Pancreas (tissue), 10 donors: ENCODE data around the gene GJD2. TPM values are rescaled to one million over a fixed set of nuclear protein-coding genes. Genes with fewer than 3 reads are reported as not detected.

Experiments
- ATAC-seq, 4 donors: fragments of 200-7000 bp; cut with Tn5 transposase; one replicate each; pipeline versions ENCODE4 v1.8.0 to v1.9.1; 2020; ENCODE audit warnings: mild to moderate bottlenecking in 4 of 4, moderate library complexity in 4 of 4
- DNase-seq, 6 donors: peaks; one replicate each; pipeline ENCODE4 v3.0.0-alpha.2; 2020
- FAIRE-seq: peaks from 2 replicates; lab custom pipeline; 2012; peaks lifted over from hg19 to GRCh38; lab: Jason Lieb, UNC
- H3K27ac ChIP-seq, 4 donors: fragments of 200-600 bp; sonication (generic); 1 replicate in 3 of 4; 2 replicates in 1 of 4; pipeline versions ENCODE4 v1.5.0 to v1.8.0; 2020
- H3K27me3 ChIP-seq, 4 donors: fragments of 200-600 bp; one replicate each; pipeline ENCODE4 v1.8.0; 2021
- H3K36me3 ChIP-seq, 3 donors: fragments of 200-600 bp; sonication (generic) in 1 of 3; one replicate each; pipeline versions ENCODE4 v1.5.0 to v1.8.0; 2020 to 2021
- H3K4me1 ChIP-seq, 3 donors: fragments of 200-600 bp; one replicate each; pipeline ENCODE4 v1.8.0; 2021
- H3K4me3 ChIP-seq, 4 donors: fragments of 200-600 bp; sonication (generic) in 2 of 4; one replicate each; pipeline versions ENCODE4 v1.5.0 to v1.8.0; 2020 to 2021
- H3K9me3 ChIP-seq, 4 donors: fragments of 200-600 bp; one replicate each; pipeline ENCODE4 v1.8.0; 2021
- CTCF ChIP-seq, 4 donors: fragments of 200-600 bp; sonication (generic) in 3 of 4; IDR thresholded peaks; one replicate each; pipeline versions ENCODE4 v1.5.0 to v1.8.0; 2021; ENCODE audit warnings: antibody characterized with exemption in 4 of 4
- WGBS, 2 donors: extraction: QIAGEN DNeasy Blood & Tissue Kit; methylation state at CpG; one replicate each; pipeline ENCODE4 v1.1.7; 2013; 5-methylcytosine and 5-hydroxymethylcytosine counted together
- intact Hi-C, 3 donors: fragments of 100-400 bp; cut with DNase I; formaldehyde crosslinking; loops; one replicate each; pipeline versions ENCODE4 v1.11.1 to v1.14.2; 2022
- polyA plus RNA-seq, 2 donors: library from polyadenylated mRNA; stranded (reverse); fragments of 200-250 nt; gene quantifications; one replicate each; pipeline ENCODE4 v1.2.3, GENCODE V29; 2013
- total RNA-seq, 6 donors: library from RNA; stranded (reverse); fragmentation: NEBNext Ultra II Directional in 4 of 6; extraction: Animal tissue kit (Norgen Biotek cat#: 25700) in 4 of 6; gene quantifications; one replicate each; pipeline versions ENCODE4 v1.2.1 to v1.2.4, GENCODE V29; 2021 to 2023
- donor health status: healthy with polysubstance abuse.
- donor health status: DM: no; HTN: no; CAD: no; lungs with moderate emphysema.
- donor health status: DM: no; HTN: no; CAD: no.
- donor health status: control.
- donor health status: control.
- donor health status: Bipolar disorder and iron deficiency.
- donor health status: DM: yes; HTN: yes; CAD: no.
- donor health status: DM: no; HTN: no; CAD: no.
- donor health status: DM: no; HTN: no; CAD: no.
- donor health status: DM: yes; HTN: yes; CAD: no.

GJD2 gene
- total and polyA plus RNA-seq, 8 donors: 0.88 to 25.5 (median 3.0) TPM

- Histone ChIP-seq H3K9me3 (no peaks in the 10 kb centered on the region), H3K27ac (no peak overlapping the region), H3K4me3 (no peak overlapping the region), H3K36me3 (no peaks in the 10 kb centered on the region), H3K27me3 (no peaks in the 10 kb centered on the region), H3K4me1 (no peaks in the 10 kb centered on the region)
- FAIRE-seq (no peak), ATAC-seq (no peak), DNase-seq (no peak)
- TF ChIP-seq CTCF (IDR thresholded peaks at IDR 0.05): no peak
- intact Hi-C loops: no loop called here
Observed at GRCh38 chr15:34768530-34768929, 13.7 kb upstream of the GJD2 start.

GRCh38 chr15:34765741-34766140 is 10.9 kb upstream of the GJD2 start:
- ATAC-seq (no peak), FAIRE-seq (no peak)

GRCh38 chr15:34760909-34761308 is 6.1 kb upstream of the GJD2 start:
- WGBS, 2 donors: 39 to 68% methylated on average over 3 of the region's 3 CpGs
- Histone ChIP-seq H3K4me1 (no peaks in the 10 kb centered on the region), H3K27me3 (peaks cover 0 to 7% (median 0%) of the 10 kb centered on the region in 4 donors), H3K36me3 (no peaks in the 10 kb centered on the region), H3K9me3 (no peaks in the 10 kb centered on the region), H3K27ac (no peak overlapping the region), H3K4me3 (no peak overlapping the region)
- no peak for TF ChIP-seq CTCF (IDR thresholded peaks at IDR 0.05)
- ATAC-seq (no peak), FAIRE-seq (no peak), DNase-seq (no peak)
- intact Hi-C loops: no loop called here

More at GRCh38 chr15:34765741-34766140, 10.9 kb upstream of the GJD2 start:
- Histone ChIP-seq H3K9me3 (no peaks in the 10 kb centered on the region), H3K4me1 (no peaks in the 10 kb centered on the region), H3K27me3 (no peaks in the 10 kb centered on the region), H3K36me3 (no peaks in the 10 kb centered on the region), H3K4me3 (no peak overlapping the region), H3K27ac (no peak overlapping the region)
- no peak for TF ChIP-seq CTCF (IDR thresholded peaks at IDR 0.05)
- intact Hi-C loops: no loop called here
- no peak for DNase-seq
- 60 to 69% methylated on average over 5 of the region's 5 CpGs for WGBS, 2 donors

DNA sequence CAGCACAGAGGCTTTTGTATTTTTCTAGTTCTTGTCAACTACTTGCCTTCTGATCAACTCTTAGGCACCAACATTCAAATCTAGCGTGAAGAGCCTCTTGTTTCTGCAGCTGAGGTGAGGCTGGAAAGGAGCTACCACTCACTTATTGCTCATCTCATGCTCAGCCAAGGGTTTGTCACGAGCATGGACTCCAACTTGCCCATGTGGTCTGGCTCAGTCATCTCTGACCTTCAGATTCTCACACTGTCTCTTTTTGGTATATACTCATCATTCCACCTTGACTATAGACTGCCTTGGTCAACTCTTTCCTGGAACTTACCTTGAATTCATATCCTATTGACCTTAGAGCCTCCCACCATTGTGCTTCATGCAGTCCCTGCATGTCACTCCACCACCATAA is 5.2 kb upstream of the GJD2 start:
- whole genome bisulfite sequencing, 2 donors: 50 to 57% methylated on average over 2 of the region's 2 CpGs
- no peak for TF ChIP-seq CTCF (IDR thresholded peaks at IDR 0.05)
- DNase-seq: no peak
- Histone ChIP-seq H3K36me3 (no peaks in the 10 kb centered on the region), H3K27ac (no peak overlapping the region), H3K4me3 (no peak overlapping the region), H3K9me3 (no peaks in the 10 kb centered on the region), H3K4me1 (peaks cover 0 to under 1% (median 0%) of the 10 kb centered on the region in 3 donors), H3K27me3 (peaks cover 0 to 11% (median 0%) of the 10 kb centered on the region in 4 donors)
- FAIRE-seq: no peak
- intact Hi-C loops: no loop called here
- ATAC-seq: no peak

- WGBS, 2 donors: 40 to 44% methylated on average over 3 of the region's 3 CpGs
- Histone ChIP-seq H3K4me1 (peaks cover 0 to 3% (median 0%) of the 10 kb centered on the region in 3 donors), H3K27ac (no peak overlapping the region), H3K4me3 (no peak overlapping the region), H3K36me3 (no peaks in the 10 kb centered on the region), H3K27me3 (peaks cover 0 to 17% (median 0%) of the 10 kb centered on the region in 4 donors), H3K9me3 (no peaks in the 10 kb centered on the region)
- ATAC-seq: no peak
- no peak for FAIRE-seq
- no peak for DNase-seq
- TF ChIP-seq CTCF (IDR thresholded peaks at IDR 0.05): no peak
- intact Hi-C loops: no loop called here
Observed at GRCh38 chr15:34759347-34759746, 4.5 kb upstream of the GJD2 start.
